K562 (cell line): ENCODE data around the gene DSTYK. TPM values are rescaled to one million over a fixed set of nuclear protein-coding genes. Genes with fewer than 3 reads are reported as not detected.

Experiments used
- CBFA2T2 ChIP-seq: fragments of 450-650 bp; conservative IDR thresholded peaks from 2 replicates; pipeline ENCODE4 v1.6.1; 2017; ENCODE audit warnings: mild to moderate bottlenecking
- CBX1 ChIP-seq: sonication (generic); IDR thresholded peaks from 2 replicates; pipeline ENCODE4 v1.6.1; 2016; ENCODE audit warnings: antibody characterized with exemption, low read depth, mild to moderate bottlenecking
- EGR1 ChIP-seq: fragments of 450-650 bp; conservative IDR thresholded peaks from 2 replicates; pipeline ENCODE4 v1.6.1; 2017; ENCODE audit warnings: mild to moderate bottlenecking
- ETV6 ChIP-seq, 3 experiments: fragments of 150-350 bp in 1 of 3; sonication (generic) in 1 of 3; formaldehyde crosslinking in 1 of 3; IDR thresholded peaks; 2 replicates each; pipeline versions ENCODE4 v1.6.1 to v1.8.0; 2014 to 2022; ENCODE audit warnings: borderline replicate concordance in 2 of 3, low read depth in 2 of 3, antibody characterized with exemption in 1 of 3, low read length in 1 of 3, mild to moderate bottlenecking in 1 of 3, missing genetic modification reagents in 1 of 3
- FOSL1 ChIP-seq: fragments of 200-800 bp; sonication (Bioruptor generic); conservative IDR thresholded peaks from 2 replicates; pipeline ENCODE4 v1.6.1; 2016; ENCODE audit warnings: missing genetic modification characterization, missing compliant biosample characterization
- HDGF ChIP-seq: fragments of 450-650 bp; IDR thresholded peaks from 2 replicates; pipeline ENCODE4 v1.6.1; 2016
- HIVEP1 ChIP-seq: fragments of 250-450 bp; sonication (Bioruptor Pico); IDR thresholded peaks from 2 replicates; pipeline ENCODE4 v1.4.0; 2020; ENCODE audit warnings: mild to moderate bottlenecking
- HNRNPH1 ChIP-seq: fragments of 200-400 bp; formaldehyde crosslinking; optimal IDR thresholded peaks from 2 replicates; pipeline ENCODE3; 2017; ENCODE audit warnings: low read depth, mild to moderate bottlenecking, low read length, moderate library complexity
- KDM2B ChIP-seq: fragments of 250-450 bp; sonication (Bioruptor Pico); IDR thresholded peaks from 2 replicates; pipeline ENCODE4 v1.8.0; 2021; ENCODE audit warnings: mild to moderate bottlenecking, moderate library complexity
- MTA1 ChIP-seq: fragments of 450-650 bp; IDR thresholded peaks from 2 replicates; pipeline ENCODE4 v1.6.1; 2017; ENCODE audit warnings: borderline replicate concordance
- RBM25 ChIP-seq: fragments of 200-400 bp; formaldehyde crosslinking; IDR thresholded peaks from 2 replicates; pipeline ENCODE4 v1.6.1; 2018; ENCODE audit warnings: low read length, low read depth, moderate library complexity; ENCODE audit not compliant: severe bottlenecking
- RNF2 ChIP-seq: sonication (generic); IDR thresholded peaks from 2 replicates; pipeline ENCODE4 v1.6.1; 2016
- SNIP1 ChIP-seq: fragments of 450-650 bp; IDR thresholded peaks from 2 replicates; pipeline ENCODE4 v1.7.1; 2017; ENCODE audit warnings: low read depth, mild to moderate bottlenecking
- ZNF143 ChIP-seq: sonication (generic); formaldehyde crosslinking; IDR thresholded peaks from 2 replicates; pipeline ENCODE4 v1.9.0; 2022; ENCODE audit warnings: mild to moderate bottlenecking, missing genetic modification reagents
- ZNF24 ChIP-seq: fragments of 450-650 bp; IDR thresholded peaks from 2 replicates; pipeline ENCODE4 v1.6.1; 2016
- ZNF384 ChIP-seq: IDR thresholded peaks from 2 replicates; pipeline ENCODE4 v1.6.1; 2012; ENCODE audit warnings: low read depth, low read length, improper control_type of control experiment
- ZNF431 ChIP-seq: sonication (generic); formaldehyde crosslinking; IDR thresholded peaks from 2 replicates; pipeline ENCODE4 v1.8.0; 2022; ENCODE audit warnings: mild to moderate bottlenecking, missing genetic modification reagents
- polyA plus RNA-seq, 8 experiments: library from polyadenylated mRNA; depleted of rRNA in 4 of 8; stranded (reverse) in 5 of 8; unstranded in 3 of 8; fragments of >200 nt; fragmentation: Nextera tagmentation in 2 of 8; fragmentation: Illumina TruSeq in 1 of 8; extraction: Ambion mirVana in 2 of 8; extraction: Trizol in 1 of 8; gene quantifications; 2 replicates each; pipeline versions ENCODE4 v1.2.1 to v1.2.3, GENCODE V29; 2011 to 2014; ENCODE audit warnings: inconsistent platforms in 1 of 8, missing spikeins in 1 of 8
- total RNA-seq, 7 experiments: library from RNA; depleted of rRNA in 6 of 7; stranded (reverse); fragments of >200 nt in 6 of 7; fragmentation: Illumina TruSeq in 2 of 7; extraction: Trizol in 2 of 7; gene quantifications; 2 replicates each; pipeline versions ENCODE4 v1.2.1 to v1.2.3, GENCODE V29; 2011 to 2021; ENCODE audit warnings: low replicate concordance in 1 of 7
- TF ChIP-seq, protein P1 (sequence below): sonication (generic); formaldehyde crosslinking; IDR thresholded peaks from 2 replicates; pipeline ENCODE4 v1.8.0; 2022; ENCODE audit warnings: mild to moderate bottlenecking, low read depth, missing genetic modification reagents
- TF ChIP-seq, protein P2 (sequence below), 3 experiments: IDR thresholded peaks in 2 of 3; conservative IDR thresholded peaks in 1 of 3; 2 replicates each; pipeline ENCODE4 v1.5.1; 2011 to 2012; ENCODE audit warnings: low read length in 3 of 3, mild to moderate bottlenecking in 3 of 3, control low read depth in 2 of 3, improper control_type of control experiment in 1 of 3, inconsistent platforms in 1 of 3, low read depth in 1 of 3, mixed read lengths in 1 of 3, moderate library complexity in 1 of 3; ENCODE audit not compliant: insufficient read depth in 2 of 3
- TF ChIP-seq, protein P3 (sequence below): fragments of 250-450 bp; sonication (Bioruptor Pico); IDR thresholded peaks from 2 replicates; pipeline ENCODE4 v1.8.0; 2022; ENCODE audit warnings: moderate library complexity, mild to moderate bottlenecking, inconsistent platforms
- TF ChIP-seq, protein P4 (sequence below), 2 experiments: fragments of 250-450 bp in 1 of 2; fragments of 450-650 bp in 1 of 2; sonication (Bioruptor Pico) in 1 of 2; IDR thresholded peaks; 2 replicates each; pipeline versions ENCODE4 v1.6.1 to v1.8.0; 2016 to 2021; ENCODE audit warnings: mild to moderate bottlenecking in 2 of 2, moderate library complexity in 2 of 2, missing compliant biosample characterization in 1 of 2, missing genetic modification characterization in 1 of 2

DSTYK gene
- total and polyA plus RNA-seq, 9 of the 15 experiments (the other 6 are each of a cell fraction or from before 2014, with no cell fraction given), result 4.2 to 7.1 (median 6.2) TPM

DNA sequence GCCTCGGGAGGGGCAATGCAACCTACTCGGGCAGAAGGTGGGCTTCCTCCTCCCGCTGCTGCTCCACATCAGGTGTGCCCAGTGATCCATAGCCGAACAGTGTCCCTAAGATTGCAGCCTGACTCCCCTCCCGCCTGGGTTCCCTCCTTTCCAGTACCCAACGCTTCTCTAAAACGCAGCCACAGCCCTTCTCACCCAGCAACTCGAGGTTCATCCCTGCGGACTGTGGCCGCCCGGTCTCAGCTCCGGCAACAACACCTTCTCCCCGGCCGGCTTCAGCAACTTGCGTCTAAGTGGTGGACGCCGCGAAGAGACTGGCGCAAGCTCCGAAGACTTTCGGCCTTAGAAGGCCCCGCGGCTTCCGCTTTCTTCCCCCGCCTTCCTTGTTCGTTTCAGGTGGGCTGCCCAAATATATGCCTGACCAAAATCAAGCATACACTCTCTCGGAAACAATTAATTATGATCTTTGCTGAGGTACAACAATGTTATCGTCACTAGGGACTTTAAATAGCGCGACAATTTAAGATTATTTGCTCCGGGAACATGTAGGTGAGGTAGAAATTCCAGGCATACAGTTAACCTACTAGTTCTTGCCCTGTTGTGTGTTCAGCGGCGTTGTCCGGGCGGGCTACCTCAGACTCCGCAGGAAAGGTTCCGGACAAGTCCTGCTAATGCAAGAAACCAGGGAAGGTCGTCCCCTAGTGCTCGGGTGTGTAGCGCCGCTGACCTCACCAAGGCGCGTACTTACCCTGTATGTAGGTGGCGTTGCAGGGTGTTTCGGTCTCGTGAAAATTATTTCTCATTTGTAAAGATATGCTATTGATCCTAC lies 89.6 kb downstream of the DSTYK start, which contains the start of gene RBBP5 (continued):
- peak; percentile 65; the same call in 1 of the 2 replicates for TF ChIP-seq ZNF143 (CRISPR knock-in tag)
- peak; percentile 41; the same call in 1 of the 2 replicates for TF ChIP-seq ZNF384
- TF ChIP-seq RBM25, result peak; percentile 15
- peak; percentile 85 for TF ChIP-seq ZNF24
- peak; percentile 89 for TF ChIP-seq EGR1
- TF ChIP-seq CBX1, result peak; percentile 90
- TF ChIP-seq FOSL1, result peak; percentile 82
- peak; percentile 96 for TF ChIP-seq MTA1
- no peak for TF ChIP-seq HDGF
- 0 out of 4 replicates have a peak, but pooled peaks of 1 of the 2 experiments have one; percentile 62 for TF ChIP-seq ETV6 (IDR thresholded peaks at IDR 0.05; ENCODE audit: borderline replicate concordance in 1 of 2, low read depth in 2 of 2, low read length in 1 of 2)
- TF ChIP-seq ETV6 (CRISPR knock-in tag; IDR thresholded peaks at IDR 0.05; ENCODE audit: borderline replicate concordance), result 0 out of 2 replicates have a peak, but pooled peaks have one; percentile 18
- TF ChIP-seq CBFA2T2, result 0 out of 2 replicates have a peak, but pooled peaks have one; percentile 2
- no peak; the same call in 1 of the 2 replicates for TF ChIP-seq SNIP1
- TF ChIP-seq, protein P1, sequence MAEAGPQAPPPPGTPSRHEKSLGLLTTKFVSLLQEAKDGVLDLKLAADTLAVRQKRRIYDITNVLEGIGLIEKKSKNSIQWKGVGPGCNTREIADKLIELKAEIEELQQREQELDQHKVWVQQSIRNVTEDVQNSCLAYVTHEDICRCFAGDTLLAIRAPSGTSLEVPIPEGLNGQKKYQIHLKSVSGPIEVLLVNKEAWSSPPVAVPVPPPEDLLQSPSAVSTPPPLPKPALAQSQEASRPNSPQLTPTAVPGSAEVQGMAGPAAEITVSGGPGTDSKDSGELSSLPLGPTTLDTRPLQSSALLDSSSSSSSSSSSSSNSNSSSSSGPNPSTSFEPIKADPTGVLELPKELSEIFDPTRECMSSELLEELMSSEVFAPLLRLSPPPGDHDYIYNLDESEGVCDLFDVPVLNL (CRISPR knock-in tag), result 0 out of 2 replicates have a peak, but pooled peaks have one; percentile 72
- TF ChIP-seq, protein P2, sequence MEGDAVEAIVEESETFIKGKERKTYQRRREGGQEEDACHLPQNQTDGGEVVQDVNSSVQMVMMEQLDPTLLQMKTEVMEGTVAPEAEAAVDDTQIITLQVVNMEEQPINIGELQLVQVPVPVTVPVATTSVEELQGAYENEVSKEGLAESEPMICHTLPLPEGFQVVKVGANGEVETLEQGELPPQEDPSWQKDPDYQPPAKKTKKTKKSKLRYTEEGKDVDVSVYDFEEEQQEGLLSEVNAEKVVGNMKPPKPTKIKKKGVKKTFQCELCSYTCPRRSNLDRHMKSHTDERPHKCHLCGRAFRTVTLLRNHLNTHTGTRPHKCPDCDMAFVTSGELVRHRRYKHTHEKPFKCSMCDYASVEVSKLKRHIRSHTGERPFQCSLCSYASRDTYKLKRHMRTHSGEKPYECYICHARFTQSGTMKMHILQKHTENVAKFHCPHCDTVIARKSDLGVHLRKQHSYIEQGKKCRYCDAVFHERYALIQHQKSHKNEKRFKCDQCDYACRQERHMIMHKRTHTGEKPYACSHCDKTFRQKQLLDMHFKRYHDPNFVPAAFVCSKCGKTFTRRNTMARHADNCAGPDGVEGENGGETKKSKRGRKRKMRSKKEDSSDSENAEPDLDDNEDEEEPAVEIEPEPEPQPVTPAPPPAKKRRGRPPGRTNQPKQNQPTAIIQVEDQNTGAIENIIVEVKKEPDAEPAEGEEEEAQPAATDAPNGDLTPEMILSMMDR (IDR thresholded peaks at IDR 0.05 in 2 of 3, conservative IDR thresholded peaks at IDR 0.05 in 1 of 3; ENCODE audit: insufficient read depth in 2 of 3, low read depth in 1 of 3, low read length in 3 of 3), result peak; percentile 98 to 99 (median 99)
- TF ChIP-seq, protein P3, sequence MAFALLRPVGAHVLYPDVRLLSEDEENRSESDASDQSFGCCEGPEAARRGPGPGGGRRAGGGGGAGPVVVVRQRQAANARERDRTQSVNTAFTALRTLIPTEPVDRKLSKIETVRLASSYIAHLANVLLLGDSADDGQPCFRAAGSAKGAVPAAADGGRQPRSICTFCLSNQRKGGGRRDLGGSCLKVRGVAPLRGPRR, result no peak; the same call in 1 of the 2 replicates
- no peak for TF ChIP-seq HNRNPH1
- TF ChIP-seq KDM2B (CRISPR knock-in tag), result peak; percentile 88; the same call in 1 of the 2 replicates
- no peak for TF ChIP-seq HIVEP1 (CRISPR knock-in tag)
- TF ChIP-seq, protein P4, sequence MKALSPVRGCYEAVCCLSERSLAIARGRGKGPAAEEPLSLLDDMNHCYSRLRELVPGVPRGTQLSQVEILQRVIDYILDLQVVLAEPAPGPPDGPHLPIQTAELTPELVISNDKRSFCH (CRISPR knock-in tag; IDR thresholded peaks at IDR 0.05), result peak; percentile 52; the same call in 1 of the 2 replicates
- TF ChIP-seq, protein P4 (tag; IDR thresholded peaks at IDR 0.05), result peak; percentile 98
- peak; percentile 94 for TF ChIP-seq RNF2
- peak; percentile 84 for TF ChIP-seq ZNF431 (CRISPR knock-in tag)
